GM12873 (cell line): ENCODE data around the gene VPS8.

ENCODE experiments used
- TF ChIP-seq, protein P1 (sequence below): IDR thresholded peaks from 2 replicates; pipeline ENCODE4 v1.5.1; 2012; ENCODE audit warnings: low read depth, mild to moderate bottlenecking, moderate library complexity, low read length, control low read depth; ENCODE audit not compliant: insufficient read depth; ENCODE audit errors: missing control alignments

VPS8 gene

DNA sequence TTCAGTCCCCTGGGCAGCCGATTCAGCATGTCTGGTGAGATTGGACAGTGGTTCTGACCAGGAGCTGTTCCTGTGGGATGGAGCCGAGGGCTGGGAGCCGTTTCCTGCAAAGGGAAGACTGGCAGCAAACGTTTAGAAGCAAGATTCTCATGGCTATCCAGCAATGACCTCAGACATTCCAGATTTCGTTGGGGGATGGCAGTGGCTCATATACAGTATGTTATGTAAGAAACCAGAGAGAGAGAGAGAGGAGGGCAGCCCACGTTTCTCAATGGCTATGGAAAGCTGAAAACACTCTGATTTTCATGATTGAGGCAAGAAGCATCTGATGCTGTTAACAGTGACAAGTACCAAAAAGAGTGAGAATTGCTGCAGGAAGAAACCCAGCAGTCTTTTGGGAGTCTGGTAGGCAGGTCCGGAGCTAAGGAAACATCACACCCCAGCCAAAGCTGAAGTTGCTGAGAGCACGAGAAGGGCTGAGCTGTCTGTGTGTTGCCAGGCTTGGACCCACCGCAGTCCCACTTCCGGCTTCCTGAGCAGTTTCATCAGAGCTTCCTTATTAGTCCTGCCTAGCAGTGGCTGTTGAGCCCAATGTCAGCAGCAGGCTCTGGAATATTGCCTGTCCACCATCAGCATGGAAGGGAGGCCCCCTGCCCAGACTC, 25.6 kb upstream of the VPS8 start:
- TF ChIP-seq, protein P1, sequence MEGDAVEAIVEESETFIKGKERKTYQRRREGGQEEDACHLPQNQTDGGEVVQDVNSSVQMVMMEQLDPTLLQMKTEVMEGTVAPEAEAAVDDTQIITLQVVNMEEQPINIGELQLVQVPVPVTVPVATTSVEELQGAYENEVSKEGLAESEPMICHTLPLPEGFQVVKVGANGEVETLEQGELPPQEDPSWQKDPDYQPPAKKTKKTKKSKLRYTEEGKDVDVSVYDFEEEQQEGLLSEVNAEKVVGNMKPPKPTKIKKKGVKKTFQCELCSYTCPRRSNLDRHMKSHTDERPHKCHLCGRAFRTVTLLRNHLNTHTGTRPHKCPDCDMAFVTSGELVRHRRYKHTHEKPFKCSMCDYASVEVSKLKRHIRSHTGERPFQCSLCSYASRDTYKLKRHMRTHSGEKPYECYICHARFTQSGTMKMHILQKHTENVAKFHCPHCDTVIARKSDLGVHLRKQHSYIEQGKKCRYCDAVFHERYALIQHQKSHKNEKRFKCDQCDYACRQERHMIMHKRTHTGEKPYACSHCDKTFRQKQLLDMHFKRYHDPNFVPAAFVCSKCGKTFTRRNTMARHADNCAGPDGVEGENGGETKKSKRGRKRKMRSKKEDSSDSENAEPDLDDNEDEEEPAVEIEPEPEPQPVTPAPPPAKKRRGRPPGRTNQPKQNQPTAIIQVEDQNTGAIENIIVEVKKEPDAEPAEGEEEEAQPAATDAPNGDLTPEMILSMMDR: no peak

DNA sequence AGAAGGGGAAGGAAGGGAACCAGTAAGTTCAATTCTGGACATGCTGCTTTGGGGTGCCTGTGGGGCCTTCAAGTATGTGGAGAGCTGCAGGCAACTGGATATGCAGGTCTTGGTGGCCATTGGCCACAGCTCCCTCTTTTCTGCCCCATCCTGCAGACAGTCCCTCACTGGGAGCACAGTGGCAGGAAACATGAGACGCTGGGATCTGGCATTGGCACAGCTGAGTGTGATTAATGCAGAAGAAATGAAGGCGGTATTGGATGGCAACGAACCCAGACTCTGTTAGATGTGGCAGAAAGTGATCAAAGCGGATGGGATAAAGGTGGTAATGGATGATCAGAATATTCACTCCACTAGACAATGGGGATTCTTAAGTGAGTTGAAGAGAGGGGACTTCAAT, 23.2 kb upstream of the VPS8 start:
- TF ChIP-seq, protein P1: no peak

DNA sequence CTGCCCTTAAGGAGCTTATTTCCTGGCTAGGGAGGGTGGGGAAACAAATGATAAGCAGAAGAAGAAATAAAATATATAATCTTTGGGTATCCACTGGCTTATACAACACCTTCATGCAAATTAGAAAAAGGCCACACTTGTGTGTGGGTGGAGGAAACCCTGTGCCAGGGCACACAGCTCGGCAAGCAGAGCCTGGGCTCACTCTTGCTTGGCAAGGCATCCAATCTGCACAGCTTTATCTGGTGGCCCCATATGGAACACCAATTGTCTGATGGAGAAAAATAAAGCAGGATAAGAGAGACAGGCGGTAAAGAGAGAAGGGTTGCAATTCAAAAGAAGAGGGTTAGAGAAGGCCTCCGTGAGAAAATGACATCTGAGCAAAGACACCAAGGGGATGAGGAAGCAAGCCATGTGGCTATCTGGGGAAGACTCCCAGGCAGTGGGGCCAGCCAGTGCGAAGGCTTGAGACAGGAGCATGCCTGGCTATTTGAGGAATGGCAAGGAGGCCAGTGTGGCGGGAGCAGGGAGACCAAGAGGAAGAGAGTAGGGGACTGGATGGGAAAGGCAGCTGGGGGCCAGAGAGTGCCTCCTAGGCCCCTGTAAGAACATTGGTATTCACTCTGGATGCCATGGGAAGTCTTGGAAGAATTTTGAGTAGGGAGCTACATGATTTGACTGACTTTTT, 22.5 kb upstream of the VPS8 start:
- TF ChIP-seq, protein P1: no peak

DNA sequence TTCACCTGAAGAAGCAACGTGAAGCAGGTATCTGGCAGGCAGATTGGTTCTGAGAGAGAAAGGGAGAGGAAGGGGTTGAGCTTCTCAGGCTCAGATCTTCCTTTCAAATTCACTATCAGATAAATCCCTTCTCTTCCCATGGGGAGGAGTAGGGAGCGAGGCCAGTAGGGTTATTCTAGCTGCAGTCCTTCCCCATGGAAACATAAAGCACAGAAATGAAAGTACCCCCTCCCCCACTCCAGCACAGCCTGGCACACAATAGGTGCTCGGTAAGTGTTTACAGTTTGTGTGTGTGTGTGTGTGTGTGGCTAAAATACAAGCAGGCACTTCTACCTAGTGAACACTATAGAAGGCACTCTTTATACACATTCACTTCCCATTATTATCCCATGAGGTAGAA, 20.8 kb upstream of the VPS8 start:
- TF ChIP-seq, protein P1: no peak

DNA sequence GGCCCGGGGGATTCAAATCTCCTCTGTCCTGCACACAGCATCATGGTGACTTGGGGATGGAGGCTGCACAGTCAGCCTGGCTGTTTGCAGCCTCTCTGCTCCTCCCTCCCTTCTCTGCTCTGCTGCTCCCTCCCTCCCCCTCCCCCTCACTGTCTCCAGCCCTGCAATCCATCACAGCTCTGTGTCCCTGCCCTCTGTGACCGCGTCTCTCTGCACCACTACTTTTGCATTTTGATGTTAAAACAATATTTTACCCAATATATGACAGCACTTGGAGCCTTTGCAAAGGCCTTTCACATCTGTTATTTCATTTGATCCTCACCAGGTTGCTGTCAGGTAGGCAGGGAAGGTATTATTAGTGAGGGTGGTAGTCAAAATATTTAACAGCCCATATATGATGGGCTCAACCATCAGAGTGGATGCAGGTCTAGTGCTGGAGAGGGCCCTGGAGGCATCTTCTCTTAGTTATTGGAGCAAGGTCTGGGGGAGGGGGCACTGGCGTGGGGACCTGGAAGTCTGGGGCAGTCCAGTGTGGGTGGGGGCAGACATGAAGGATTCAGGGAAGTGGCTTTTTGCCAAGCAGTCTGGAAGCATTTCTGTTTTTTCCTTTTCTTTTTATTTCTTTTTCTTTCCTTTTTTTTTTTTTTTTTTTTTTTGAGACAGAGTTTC, 16.3 kb upstream of the VPS8 start:
- TF ChIP-seq, protein P1: no peak

DNA sequence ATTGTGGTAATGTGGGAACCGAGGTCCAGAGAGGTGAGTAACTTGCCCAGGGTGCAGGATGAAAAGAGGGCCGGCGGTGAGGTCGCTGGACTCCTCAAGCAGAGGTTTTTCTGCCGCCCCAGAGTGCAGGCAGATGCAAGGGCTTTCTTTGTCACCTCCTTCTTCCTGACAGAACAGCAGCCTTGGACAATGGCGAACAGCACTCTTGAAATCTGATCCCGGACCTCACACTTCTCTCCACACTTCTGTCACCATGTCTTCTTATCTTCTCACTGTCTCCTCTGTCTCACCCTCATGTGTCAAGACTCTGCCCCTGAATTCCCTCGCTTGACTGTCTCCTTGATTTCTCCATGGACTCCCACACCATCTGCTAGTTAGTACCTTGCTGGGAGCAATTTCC, 15.4 kb upstream of the VPS8 start:
- TF ChIP-seq, protein P1: no peak

DNA sequence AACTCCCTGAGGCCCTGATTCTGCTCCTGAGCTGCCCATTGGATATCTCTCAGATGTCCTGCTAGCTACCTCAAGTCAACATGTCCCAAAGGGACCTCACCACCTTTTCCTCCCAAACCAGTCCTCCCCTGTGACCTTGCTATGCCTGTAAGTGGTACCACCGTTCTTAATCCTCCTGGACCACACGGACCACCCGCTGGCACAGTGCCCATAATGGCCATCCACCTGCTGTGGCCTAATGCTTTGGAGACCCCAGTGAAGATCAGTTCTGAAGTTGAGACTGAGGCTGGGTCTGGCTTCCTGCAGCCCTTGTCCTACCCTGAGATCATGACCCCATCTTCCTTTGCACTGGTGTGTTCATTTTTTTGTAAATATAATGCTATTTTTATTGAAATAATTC, 15.0 kb upstream of the VPS8 start:
- TF ChIP-seq, protein P1: no peak
